Measurements from ENCODE around the gene PHACTR2.

PHACTR2 gene

GRCh38 chr6:143700684-143701348, 23.1 kb downstream of the PHACTR2 start:
- DNase-seq: no peak
- TF ChIP-seq CTCF (IDR thresholded peaks at IDR 0.05): no peak
- intact Hi-C loops (cut with DNase I; ENCODE audit: low total_unique reads): no loop called here

GRCh38 chr6:143701349-143702234, 23.8 kb downstream of the PHACTR2 start:
- no peaks in the 10 kb centered on the region for H3K36me3 ChIP-seq
- intact Hi-C loops (cut with DNase I; ENCODE audit: low total_unique reads): no loop called here
- TF ChIP-seq CTCF (IDR thresholded peaks at IDR 0.05): no peak
- H3K27me3 ChIP-seq: no peaks in the 10 kb centered on the region
- DNase-seq: no peak
- H3K9me3 ChIP-seq: no peaks in the 10 kb centered on the region
- peaks cover 0 to 60% (median 32%) of the 10 kb centered on the region in 4 donors for H3K4me1 ChIP-seq
- peak overlapping the region; percentile 46 to 68 for H3K27ac ChIP-seq
- H3K4me3 ChIP-seq: no peak overlapping the region

More at GRCh38 chr6:143700684-143701348, 23.1 kb downstream of the PHACTR2 start:
- no peaks in the 10 kb centered on the region for H3K9me3 ChIP-seq
- peak overlapping the region; percentile 46 to 68 for H3K27ac ChIP-seq
- H3K4me3 ChIP-seq: no peak overlapping the region
- H3K4me1 ChIP-seq: peaks cover 0 to 67% (median 38%) of the 10 kb centered on the region in 4 donors
- H3K27me3 ChIP-seq: no peaks in the 10 kb centered on the region
- no peaks in the 10 kb centered on the region for H3K36me3 ChIP-seq

GRCh38 chr6:143705569-143705968, 27.8 kb downstream of the PHACTR2 start:
- H3K4me1 ChIP-seq: peaks cover 0 to 31% (median 12%) of the 10 kb centered on the region in 4 donors
- TF ChIP-seq CTCF (IDR thresholded peaks at IDR 0.05): no peak

GRCh38 chr6:143707697-143708096, 29.9 kb downstream of the PHACTR2 start:
- no peak for DNase-seq
- Histone ChIP-seq H3K36me3 (no peaks in the 10 kb centered on the region), H3K27me3 (no peaks in the 10 kb centered on the region), H3K9me3 (no peaks in the 10 kb centered on the region), H3K4me1 (peaks cover 0 to 11% (median 0%) of the 10 kb centered on the region in 4 donors), H3K4me3 (no peak overlapping the region), H3K27ac (no peak overlapping the region)
- TF ChIP-seq CTCF (IDR thresholded peaks at IDR 0.05): no peak
- intact Hi-C loops (cut with DNase I; ENCODE audit: low total_unique reads): no loop called here

More at GRCh38 chr6:143705569-143705968, 27.8 kb downstream of the PHACTR2 start:
- Histone ChIP-seq H3K36me3 (no peaks in the 10 kb centered on the region), H3K27me3 (no peaks in the 10 kb centered on the region), H3K27ac (no peak overlapping the region), H3K4me3 (no peak overlapping the region), H3K9me3 (no peaks in the 10 kb centered on the region)
- intact Hi-C loops (cut with DNase I; ENCODE audit: low total_unique reads): no loop called here
- no peak for DNase-seq

GRCh38 chr6:143708889-143709288, 31.1 kb downstream of the PHACTR2 start:
- H3K9me3 ChIP-seq: no peaks in the 10 kb centered on the region
- H3K4me1 ChIP-seq: peaks cover 0 to 11% (median 0%) of the 10 kb centered on the region in 4 donors
- no peak overlapping the region for H3K27ac ChIP-seq
- H3K4me3 ChIP-seq: no peak overlapping the region
- intact Hi-C loops (cut with DNase I; ENCODE audit: low total_unique reads): no loop called here
- H3K36me3 ChIP-seq: no peaks in the 10 kb centered on the region
- H3K27me3 ChIP-seq: no peaks in the 10 kb centered on the region
- no peak for DNase-seq
- no peak for TF ChIP-seq CTCF (IDR thresholded peaks at IDR 0.05)
